Skeletal muscle satellite cell (primary cell): ENCODE measurements around the gene RNF213.

Experiments used
- H3K27me3 ChIP-seq: 2 replicates; pipeline ENCODE4 v1.7.0; 2013; ENCODE audit warnings: low read length; ENCODE audit not compliant: control insufficient read depth, insufficient read depth
- H3K36me3 ChIP-seq: 2 replicates; pipeline ENCODE4 v1.7.0; 2013; ENCODE audit warnings: mild to moderate bottlenecking, control low read depth, low read length; ENCODE audit not compliant: insufficient read depth
- H3K4me1 ChIP-seq: 2 replicates; pipeline ENCODE4 v1.7.0; 2013; ENCODE audit warnings: low read length; ENCODE audit not compliant: control insufficient read depth, insufficient read depth
- H3K4me2 ChIP-seq: 2 replicates; pipeline ENCODE4 v1.7.0; 2013; ENCODE audit warnings: mild to moderate bottlenecking, low read length
- H3K4me3 ChIP-seq: 2 replicates; pipeline ENCODE4 v1.7.0; 2013; ENCODE audit warnings: low read length
- H3K9ac ChIP-seq: 2 replicates; pipeline ENCODE4 v1.7.0; 2013; ENCODE audit warnings: mild to moderate bottlenecking, low read depth, low read length, moderate library complexity
- H3K9me3 ChIP-seq: replicated peaks from 2 replicates; pipeline ENCODE4 v1.7.0; 2013; ENCODE audit warnings: mild to moderate bottlenecking, control low read depth, low read length

Gene RNF213

GRCh38 chr17:80441598-80442322, 181.1 kb downstream of the RNF213 start:
- Histone ChIP-seq H3K4me3 (no peak overlapping the region), H3K9ac (no peak overlapping the region), H3K36me3 (no peaks in the 10 kb centered on the region), H3K4me1 (no peaks in the 10 kb centered on the region), H3K4me2 (no peak overlapping the region), H3K9me3 (no peaks in the 10 kb centered on the region), H3K27me3 (peaks cover 19% of the 10 kb centered on the region)

GRCh38 chr17:80442323-80442659, 181.6 kb downstream of the RNF213 start:
- Histone ChIP-seq H3K4me2 (no peak overlapping the region), H3K4me1 (no peaks in the 10 kb centered on the region), H3K36me3 (no peaks in the 10 kb centered on the region), H3K9ac (no peak overlapping the region), H3K27me3 (peaks cover 19% of the 10 kb centered on the region), H3K4me3 (no peak overlapping the region), H3K9me3 (no peaks in the 10 kb centered on the region)

- Histone ChIP-seq H3K27me3 (peaks cover 20% of the 10 kb centered on the region), H3K9ac (no peak overlapping the region), H3K36me3 (no peaks in the 10 kb centered on the region), H3K9me3 (no peaks in the 10 kb centered on the region), H3K4me1 (no peaks in the 10 kb centered on the region), H3K4me3 (no peak overlapping the region), H3K4me2 (no peak overlapping the region)
Observed at GRCh38 chr17:80442764-80443163, 182.1 kb downstream of the RNF213 start.

- no peak overlapping the region for H3K9ac ChIP-seq
- no peaks in the 10 kb centered on the region for H3K36me3 ChIP-seq
- peaks cover 23% of the 10 kb centered on the region for H3K27me3 ChIP-seq
- no peaks in the 10 kb centered on the region for H3K4me1 ChIP-seq
- no peak overlapping the region for H3K4me3 ChIP-seq
- H3K4me2 ChIP-seq = no peak overlapping the region
- H3K9me3 ChIP-seq = no peaks in the 10 kb centered on the region
Observed at GRCh38 chr17:80443498-80443897, 182.8 kb downstream of the RNF213 start.

GRCh38 chr17:80443916-80444643, 183.4 kb downstream of the RNF213 start:
- no peak overlapping the region for H3K9ac ChIP-seq
- no peak overlapping the region for H3K4me3 ChIP-seq
- H3K36me3 ChIP-seq = no peaks in the 10 kb centered on the region
- H3K4me2 ChIP-seq = no peak overlapping the region
- H3K4me1 ChIP-seq = no peaks in the 10 kb centered on the region
- no peaks in the 10 kb centered on the region for H3K9me3 ChIP-seq
- H3K27me3 ChIP-seq = peaks cover 23% of the 10 kb centered on the region

GRCh38 chr17:80444644-80444979, 184.0 kb downstream of the RNF213 start:
- Histone ChIP-seq H3K9ac (no peak overlapping the region), H3K4me2 (no peak overlapping the region), H3K9me3 (no peaks in the 10 kb centered on the region), H3K4me3 (no peak overlapping the region), H3K4me1 (no peaks in the 10 kb centered on the region), H3K36me3 (no peaks in the 10 kb centered on the region), H3K27me3 (peaks cover 23% of the 10 kb centered on the region)

GRCh38 chr17:80445007-80445725, 184.5 kb downstream of the RNF213 start:
- H3K9ac ChIP-seq = no peak overlapping the region
- no peak overlapping the region for H3K4me2 ChIP-seq
- H3K36me3 ChIP-seq = no peaks in the 10 kb centered on the region
- no peaks in the 10 kb centered on the region for H3K9me3 ChIP-seq
- no peak overlapping the region for H3K4me3 ChIP-seq
- H3K27me3 ChIP-seq = peaks cover 23% of the 10 kb centered on the region
- H3K4me1 ChIP-seq = no peaks in the 10 kb centered on the region

- no peak overlapping the region for H3K4me2 ChIP-seq
- peaks cover 23% of the 10 kb centered on the region for H3K27me3 ChIP-seq
- no peak overlapping the region for H3K4me3 ChIP-seq
- H3K9ac ChIP-seq = no peak overlapping the region
- no peaks in the 10 kb centered on the region for H3K36me3 ChIP-seq
- H3K9me3 ChIP-seq = no peaks in the 10 kb centered on the region
- H3K4me1 ChIP-seq = no peaks in the 10 kb centered on the region
Observed at GRCh38 chr17:80445726-80446110, 185.1 kb downstream of the RNF213 start.

- peaks cover 23% of the 10 kb centered on the region for H3K27me3 ChIP-seq
- no peaks in the 10 kb centered on the region for H3K36me3 ChIP-seq
- H3K4me2 ChIP-seq = no peak overlapping the region
- H3K4me1 ChIP-seq = no peaks in the 10 kb centered on the region
- H3K4me3 ChIP-seq = no peak overlapping the region
- no peak overlapping the region for H3K9ac ChIP-seq
- no peaks in the 10 kb centered on the region for H3K9me3 ChIP-seq
Observed at GRCh38 chr17:80446645-80447405, 186.2 kb downstream of the RNF213 start.

- Histone ChIP-seq H3K9ac (no peak overlapping the region), H3K4me3 (no peak overlapping the region), H3K4me2 (no peak overlapping the region), H3K27me3 (peaks cover 23% of the 10 kb centered on the region), H3K36me3 (no peaks in the 10 kb centered on the region), H3K4me1 (no peaks in the 10 kb centered on the region), H3K9me3 (no peaks in the 10 kb centered on the region)
Observed at GRCh38 chr17:80447790-80448189, 187.1 kb downstream of the RNF213 start.
